Heart right ventricle (tissue), 16 donors: ENCODE measurements around the gene IMMP2L. TPM values are rescaled to one million over a fixed set of nuclear protein-coding genes. Genes with fewer than 3 reads are reported as not detected.

Source experiments
- ATAC-seq, 8 donors: fragments of 200-7000 bp; cut with Tn5 transposase; one replicate each; pipeline ENCODE4 v1.9.1; 2020; ENCODE audit warnings: mild to moderate bottlenecking in 8 of 8, moderate library complexity in 8 of 8, moderate number of reproducible peaks in 1 of 8
- DNase-seq, 2 donors: peaks; one replicate each; pipeline ENCODE4 v3.0.0-alpha.2; 2020
- H3K27ac ChIP-seq, 10 donors: fragments of 200-600 bp; sonication (generic) in 2 of 10; one replicate each; pipeline versions ENCODE4 v1.5.0 to v1.8.0; 2020 to 2022; ENCODE audit warnings: mild to moderate bottlenecking in 3 of 10
- H3K27me3 ChIP-seq, 7 donors: fragments of 200-600 bp; one replicate each; pipeline ENCODE4 v1.8.0; 2021 to 2022; ENCODE audit warnings: mild to moderate bottlenecking in 2 of 7
- H3K36me3 ChIP-seq, 9 donors: fragments of 200-600 bp; sonication (generic) in 1 of 9; one replicate each; pipeline versions ENCODE4 v1.5.0 to v1.8.0; 2020 to 2022; ENCODE audit warnings: mild to moderate bottlenecking in 2 of 9
- H3K4me1 ChIP-seq, 9 donors: fragments of 200-600 bp; sonication (generic) in 1 of 9; one replicate each; pipeline versions ENCODE4 v1.5.0 to v1.8.0; 2020 to 2022; ENCODE audit warnings: mild to moderate bottlenecking in 4 of 9
- H3K4me3 ChIP-seq, 10 donors: fragments of 200-600 bp; sonication (generic) in 2 of 10; one replicate each; pipeline versions ENCODE4 v1.5.0 to v1.8.0; 2020 to 2022; ENCODE audit warnings: mild to moderate bottlenecking in 7 of 10, moderate library complexity in 2 of 10
- H3K9me3 ChIP-seq, 11 donors: fragments of 200-600 bp in 10 of 11; sonication (generic) in 2 of 11; one replicate each; pipeline versions ENCODE4 v1.5.0 to v1.8.0; 2013 to 2022; ENCODE audit warnings: mild to moderate bottlenecking in 2 of 11, control low read depth in 1 of 11, moderate library complexity in 1 of 11
- WGBS, 2 donors: extraction: QIAGEN DNeasy Blood & Tissue Kit; methylation state at CpG; one replicate each; pipeline ENCODE4 v1.1.7; 2013; ENCODE audit warnings: inconsistent platforms in 1 of 2; 5-methylcytosine and 5-hydroxymethylcytosine counted together
- intact Hi-C, 10 donors: fragments of 100-400 bp; cut with DNase I; formaldehyde crosslinking; loops; one replicate each; pipeline versions ENCODE4 v1.11.1 to v1.14.2; 2022
- polyA plus RNA-seq, 2 donors: library from polyadenylated mRNA; stranded (reverse); fragments of 200-250 nt; gene quantifications; one replicate each; pipeline ENCODE4 v1.2.3, GENCODE V29; 2013
- total RNA-seq, 10 donors: library from RNA; stranded (reverse); fragmentation: NEBNext Ultra II Directional in 3 of 10; extraction: Animal tissue kit (Norgen Biotek cat#: 25700) in 3 of 10; gene quantifications; one replicate each; pipeline versions ENCODE4 v1.2.1 to v1.2.4, GENCODE V29; 2021 to 2023
- TF ChIP-seq, protein P1 (sequence below), 9 donors: fragments of 200-600 bp; sonication (generic) in 2 of 9; IDR thresholded peaks; one replicate each; pipeline versions ENCODE4 v1.5.0 to v1.8.0; 2021 to 2022; ENCODE audit warnings: antibody characterized with exemption in 9 of 9, mild to moderate bottlenecking in 5 of 9, moderate library complexity in 1 of 9
- donor health status: Arrhythmogenic right ventricular cardiomyopathy.
- donor health status: ischemic (EF 13 %, LVEDD 7.1; RV severe dilation, severe dysfunction).
- donor health status: healthy with polysubstance abuse.
- donor health status: DM: no; HTN: yes; CAD: no.
- donor health status: DM: no; HTN: no; CAD: no.
- donor health status: ischemic (EF 25% LVEDD 6.9; RV normal size, moderate dysfunction).
- donor health status: ischemic (EF 25% LVEDD 5.7; RV mildly dilated, moderate dysfunction).
- donor health status: healthy.
- donor health status: DM: yes; HTN: yes; CAD: no.
- donor health status: Ischemic cardiomyopathy.
- donor health status: ischemic (EF 35%, LVEDD 5.7; RV mildly dilated, moderate dysfunction).
- donor health status: nonischemic (EF 11% LVEDD 7.7; RV severe dilation, severe dysfunction).
- donor health status: DM: yes; HTN: yes; CAD: no.
- donor health status: PGD.
- donor health status: ischemic (EF 29% LVEDD 5.4; RV normal size, mild dysfunction).
- donor health status: nonischemic (EF 23%, LVEDD 6.1; RV moderate dilation, normal function).

Gene IMMP2L
- total and polyA plus RNA-seq, 12 donors: 4.3 to 20.8 (median 17.3) TPM

- no peaks in the 10 kb centered on the region for H3K27me3 ChIP-seq
- no peak overlapping the region for H3K4me3 ChIP-seq
- TF ChIP-seq, protein P1, sequence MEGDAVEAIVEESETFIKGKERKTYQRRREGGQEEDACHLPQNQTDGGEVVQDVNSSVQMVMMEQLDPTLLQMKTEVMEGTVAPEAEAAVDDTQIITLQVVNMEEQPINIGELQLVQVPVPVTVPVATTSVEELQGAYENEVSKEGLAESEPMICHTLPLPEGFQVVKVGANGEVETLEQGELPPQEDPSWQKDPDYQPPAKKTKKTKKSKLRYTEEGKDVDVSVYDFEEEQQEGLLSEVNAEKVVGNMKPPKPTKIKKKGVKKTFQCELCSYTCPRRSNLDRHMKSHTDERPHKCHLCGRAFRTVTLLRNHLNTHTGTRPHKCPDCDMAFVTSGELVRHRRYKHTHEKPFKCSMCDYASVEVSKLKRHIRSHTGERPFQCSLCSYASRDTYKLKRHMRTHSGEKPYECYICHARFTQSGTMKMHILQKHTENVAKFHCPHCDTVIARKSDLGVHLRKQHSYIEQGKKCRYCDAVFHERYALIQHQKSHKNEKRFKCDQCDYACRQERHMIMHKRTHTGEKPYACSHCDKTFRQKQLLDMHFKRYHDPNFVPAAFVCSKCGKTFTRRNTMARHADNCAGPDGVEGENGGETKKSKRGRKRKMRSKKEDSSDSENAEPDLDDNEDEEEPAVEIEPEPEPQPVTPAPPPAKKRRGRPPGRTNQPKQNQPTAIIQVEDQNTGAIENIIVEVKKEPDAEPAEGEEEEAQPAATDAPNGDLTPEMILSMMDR (IDR thresholded peaks at IDR 0.05): no peak
- 98% methylated on average over 1 of the region's 1 CpG for WGBS, 2 donors
- H3K36me3 ChIP-seq: no peaks in the 10 kb centered on the region
- H3K9me3 ChIP-seq: no peaks in the 10 kb centered on the region
- H3K27ac ChIP-seq: no peak overlapping the region
- peaks cover 0 to 20% (median 0%) of the 10 kb centered on the region in 9 donors for H3K4me1 ChIP-seq
- ATAC-seq (no peak), DNase-seq (no peak)
- intact Hi-C loops: no loop called here
These were observed 333.9 kb downstream of the IMMP2L start for GRCh38 chr7:111228437-111228836.

DNA sequence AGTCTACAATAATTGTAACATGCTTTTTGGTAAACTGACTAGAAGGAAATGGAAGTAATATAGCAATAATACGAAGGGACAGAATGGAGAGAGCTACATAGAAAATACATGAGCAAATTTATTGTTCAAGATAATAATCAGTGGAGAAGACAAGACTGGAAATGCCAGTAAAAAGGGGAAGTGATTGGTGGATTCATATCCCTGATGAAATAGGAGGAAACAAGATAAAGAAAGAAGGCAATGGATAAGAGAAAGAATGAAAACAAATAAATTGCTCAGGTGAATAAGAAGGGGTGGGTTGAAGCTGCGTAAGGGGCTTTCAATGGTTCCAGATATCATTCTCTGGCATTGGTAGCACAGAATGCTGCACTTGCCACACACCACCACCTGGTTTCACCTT, 335.5 kb downstream of the IMMP2L start:
- ATAC-seq: no peak
- TF ChIP-seq, protein P1 (IDR thresholded peaks at IDR 0.05): no peak

GRCh38 chr7:111224354-111225231, 337.7 kb downstream of the IMMP2L start:
- TF ChIP-seq, protein P1 (IDR thresholded peaks at IDR 0.05): no peak
- H3K4me1 ChIP-seq: peaks cover 0 to 14% (median 0%) of the 10 kb centered on the region in 9 donors
- intact Hi-C loops: no loop called here
- no peak overlapping the region for H3K27ac ChIP-seq
- no peaks in the 10 kb centered on the region for H3K9me3 ChIP-seq
- H3K27me3 ChIP-seq: no peaks in the 10 kb centered on the region
- ATAC-seq: no peak
- WGBS, 2 donors: 50 to 73% methylated on average over 2 of the region's 2 CpGs
- H3K4me3 ChIP-seq: no peak overlapping the region
- no peak for DNase-seq
- H3K36me3 ChIP-seq: no peaks in the 10 kb centered on the region

More for the DNA sequence above, 335.5 kb downstream of the IMMP2L start:
- no peak overlapping the region for H3K4me3 ChIP-seq
- no peaks in the 10 kb centered on the region for H3K27me3 ChIP-seq
- no peaks in the 10 kb centered on the region for H3K9me3 ChIP-seq
- H3K27ac ChIP-seq: no peak overlapping the region
- no peak for DNase-seq
- H3K36me3 ChIP-seq: no peaks in the 10 kb centered on the region
- intact Hi-C loops: no loop called here
- peaks cover 0 to 14% (median 0%) of the 10 kb centered on the region in 9 donors for H3K4me1 ChIP-seq
- 86 to 93% methylated on average over 2 of the region's 2 CpGs for WGBS, 2 donors

GRCh38 chr7:111223802-111224253, 338.5 kb downstream of the IMMP2L start:
- H3K9me3 ChIP-seq: no peaks in the 10 kb centered on the region
- no peak overlapping the region for H3K4me3 ChIP-seq
- no peaks in the 10 kb centered on the region for H3K27me3 ChIP-seq
- ATAC-seq (no peak), DNase-seq (no peak)
- peaks cover 0 to 14% (median 0%) of the 10 kb centered on the region in 9 donors for H3K4me1 ChIP-seq
- intact Hi-C loops: no loop called here
- TF ChIP-seq, protein P1 (IDR thresholded peaks at IDR 0.05): no peak
- H3K36me3 ChIP-seq: no peaks in the 10 kb centered on the region
- H3K27ac ChIP-seq: no peak overlapping the region
- WGBS, 2 donors: 55 to 69% methylated on average over 2 of the region's 2 CpGs
